ENCODE measurements around the gene DYNC1LI2.

Gene DYNC1LI2

DNA sequence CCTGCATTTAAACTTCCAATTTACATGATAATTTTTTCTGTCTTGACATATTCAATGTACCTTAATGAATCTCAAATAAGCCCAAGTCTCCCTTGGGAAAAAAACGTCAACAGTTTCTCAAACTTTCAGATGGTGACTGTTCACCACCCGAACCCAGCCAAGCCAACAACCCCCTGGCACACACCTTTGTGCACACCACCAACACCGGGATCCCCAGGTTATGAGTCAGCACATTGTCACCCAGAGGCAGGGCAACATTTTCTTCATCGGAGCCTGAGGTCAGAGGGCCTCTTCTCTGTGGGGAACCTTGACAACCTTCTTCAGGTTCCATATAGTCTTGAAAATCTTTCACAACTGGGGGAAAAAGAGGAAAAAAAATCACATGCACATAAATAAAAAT lies 15.5 kb downstream of the DYNC1LI2 start:
- no peak for DNase-seq

DNA sequence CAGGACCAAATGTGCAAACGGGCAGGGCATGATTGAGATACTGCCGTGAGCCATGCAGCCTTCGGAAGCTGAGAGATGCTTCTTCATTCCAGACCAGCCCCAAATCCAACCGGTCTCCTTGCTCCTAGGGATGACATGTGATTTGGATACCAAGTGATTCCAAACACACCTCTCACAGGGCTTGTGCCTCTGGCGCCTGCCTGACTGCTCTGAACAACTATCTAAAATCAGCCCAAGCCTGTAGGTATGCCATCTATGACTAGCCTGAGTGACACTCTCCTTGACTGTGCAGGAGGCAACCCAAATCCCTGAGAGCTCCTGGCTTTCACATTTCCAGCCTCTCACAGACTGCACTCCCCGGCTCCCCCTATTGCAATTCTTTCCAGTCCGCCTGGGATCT lies 20.3 kb downstream of the DYNC1LI2 start:
- no peak for DNase-seq

DNA sequence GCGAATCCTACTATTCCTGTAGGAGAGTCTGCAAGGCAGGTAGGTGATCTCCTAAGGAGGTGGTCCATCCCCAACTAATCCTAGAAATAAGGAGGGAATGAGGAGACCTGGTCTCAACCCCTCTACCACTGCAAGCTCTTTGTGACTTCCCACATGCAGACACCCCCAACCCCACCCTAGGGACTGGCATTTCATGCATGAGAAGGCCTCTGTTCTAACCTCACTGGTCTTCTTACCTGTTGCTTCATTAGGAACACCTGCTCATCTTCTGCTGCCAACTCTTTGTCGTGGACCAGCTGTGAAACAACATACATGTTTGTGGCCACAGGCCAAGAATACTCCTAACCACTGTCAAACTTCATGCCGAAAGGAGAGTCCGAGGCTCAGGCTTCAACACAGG lies 22.6 kb downstream of the DYNC1LI2 start:
- DNase-seq = no peak

DNA sequence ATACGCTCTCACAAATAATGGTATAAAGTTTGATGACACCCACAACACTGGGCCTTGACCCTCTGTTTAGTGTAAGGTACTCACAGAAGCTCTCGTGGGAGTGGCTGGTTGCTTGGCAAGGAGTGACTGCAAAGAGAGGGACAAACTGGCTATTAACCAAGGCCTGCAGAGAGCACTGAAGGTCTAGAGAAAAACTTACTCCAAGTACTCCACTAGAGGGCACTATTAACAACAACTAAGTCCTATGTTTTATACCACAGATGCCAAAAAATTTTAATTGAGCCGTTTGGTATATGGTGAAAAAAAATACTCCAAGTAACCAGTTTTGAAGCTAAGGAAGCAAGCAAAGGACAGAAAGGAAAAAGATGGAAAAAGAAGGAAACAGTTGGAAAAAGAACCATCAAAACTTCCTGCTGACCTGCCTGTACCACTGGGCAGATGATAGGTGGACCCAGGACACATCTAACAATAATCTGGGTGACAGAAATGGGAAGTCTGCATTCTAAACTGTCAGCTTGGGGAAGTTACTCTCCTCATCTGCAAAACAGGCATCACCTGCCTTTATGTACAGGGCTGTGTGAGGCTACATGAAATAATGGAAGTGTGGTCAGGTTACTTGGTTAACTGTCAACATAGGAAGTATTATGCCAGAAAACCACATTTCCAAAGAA lies 23.2 kb downstream of the DYNC1LI2 start:
- peak; percentile 47 to 51 for DNase-seq

DNA sequence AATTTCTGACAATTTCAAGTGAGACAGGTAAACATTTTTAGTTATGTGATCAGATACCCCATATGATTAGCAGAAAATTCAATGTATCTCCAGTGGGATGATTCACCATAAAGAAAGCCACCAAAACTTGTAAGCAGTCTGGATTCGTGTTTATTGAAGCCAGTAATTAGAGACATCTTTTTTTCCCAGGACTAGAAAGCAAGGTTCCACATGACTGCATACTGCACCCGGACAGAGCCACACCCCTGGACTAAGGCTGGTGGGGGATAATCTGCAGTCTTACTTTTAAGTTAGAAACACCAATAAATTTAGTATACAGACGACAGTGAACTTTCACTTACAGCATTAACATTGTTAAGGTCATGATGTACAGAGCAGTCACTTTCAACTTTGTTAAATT lies 30.6 kb downstream of the DYNC1LI2 start:
- DNase-seq = no peak

DNA sequence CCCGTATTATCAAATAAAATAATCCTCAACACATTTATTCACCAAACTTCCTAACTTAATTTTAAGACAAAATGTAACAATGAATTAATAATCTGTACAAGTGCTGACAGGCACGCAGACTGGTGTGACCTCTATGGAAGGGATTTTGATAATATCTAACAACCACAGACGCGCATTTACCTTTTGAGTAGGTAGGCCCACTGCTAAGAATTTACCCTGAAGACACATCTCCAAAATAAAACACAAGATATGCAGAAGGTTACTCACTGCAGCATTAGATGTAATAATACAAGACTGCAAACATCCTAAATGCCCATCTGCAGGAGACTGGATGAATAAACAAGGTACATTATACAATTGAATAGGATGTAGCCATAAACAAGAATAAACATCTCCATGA lies 32.2 kb downstream of the DYNC1LI2 start:
- DNase-seq = no peak

DNA sequence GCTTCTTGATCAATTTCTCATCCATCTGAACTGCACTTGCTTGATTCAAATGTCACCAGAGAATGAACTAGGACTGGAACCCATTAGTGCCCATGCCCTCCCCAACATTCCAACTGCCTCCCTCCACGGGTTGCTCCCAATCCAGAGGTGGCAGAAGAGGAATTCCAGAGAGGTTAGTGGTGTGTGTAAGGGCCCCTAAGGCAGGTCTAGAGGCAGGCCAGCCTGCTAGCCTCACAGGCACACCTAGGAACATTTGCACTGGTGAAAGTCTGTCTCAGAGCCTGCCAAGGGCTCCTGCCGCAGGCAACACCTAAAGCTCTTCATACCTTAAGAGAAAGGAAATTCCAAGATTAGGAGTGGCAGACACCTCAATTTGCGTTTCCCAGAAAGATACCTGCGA lies 33.6 kb downstream of the DYNC1LI2 start:
- DNase-seq = no peak

DNA sequence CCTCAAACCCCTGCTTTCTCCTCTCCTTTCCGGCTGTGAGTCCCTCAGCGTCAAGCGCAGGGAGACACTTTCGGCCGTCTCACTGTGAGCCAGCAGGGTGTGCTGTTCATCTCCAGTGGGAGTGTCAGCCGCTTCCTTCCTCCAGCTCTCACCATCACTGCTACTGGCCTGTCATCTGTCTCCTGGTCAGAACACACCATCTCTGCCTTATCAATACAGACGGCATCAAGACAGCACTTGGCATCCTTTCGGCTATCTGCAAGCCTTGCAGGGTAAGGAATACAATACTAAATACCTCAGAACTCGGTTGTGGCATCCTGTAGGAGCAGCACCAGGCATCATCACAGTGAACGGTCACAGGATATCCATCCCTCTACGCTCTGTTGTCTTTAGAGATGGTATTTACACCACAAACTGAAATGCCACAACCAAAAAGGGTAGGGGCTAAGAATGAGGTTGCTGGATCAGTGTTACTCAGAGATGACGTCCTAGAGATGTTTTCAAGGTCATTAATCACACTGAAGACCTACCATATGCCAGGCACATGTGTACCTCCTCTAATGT lies 34.2 kb downstream of the DYNC1LI2 start:
- DNase-seq = peak; percentile 63 to 68

DNA sequence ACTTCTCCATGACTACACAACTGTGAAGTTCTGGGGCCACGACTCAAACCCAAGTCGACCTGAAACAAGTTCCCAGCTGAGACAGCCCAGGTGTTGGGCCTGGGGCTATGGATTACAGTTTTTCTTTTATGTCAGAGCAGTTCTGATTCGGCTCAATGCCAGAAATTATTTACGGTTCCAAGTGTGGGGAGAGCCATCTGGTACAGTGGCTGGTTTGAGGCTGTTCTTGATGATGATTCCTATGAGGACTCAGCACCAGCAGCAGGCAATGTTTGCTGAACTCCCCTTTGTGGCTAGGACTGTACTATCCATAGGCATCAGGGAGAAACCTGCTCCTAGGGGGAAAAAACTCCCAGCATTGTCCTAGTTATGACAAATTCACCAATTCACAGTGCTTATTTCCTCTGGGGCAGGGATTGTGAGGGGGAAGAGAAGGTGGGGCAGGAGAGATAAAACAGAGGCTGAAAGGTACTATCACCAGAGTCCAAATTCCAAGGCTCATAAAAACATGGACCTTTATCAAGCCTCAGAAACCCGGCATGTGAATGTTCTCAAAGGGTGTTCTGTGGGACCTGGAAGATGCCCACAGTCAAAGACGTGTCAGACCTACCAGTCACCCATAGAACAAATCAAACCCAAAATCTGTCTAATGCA lies 36.6 kb downstream of the DYNC1LI2 start:
- DNase-seq = no peak

DNA sequence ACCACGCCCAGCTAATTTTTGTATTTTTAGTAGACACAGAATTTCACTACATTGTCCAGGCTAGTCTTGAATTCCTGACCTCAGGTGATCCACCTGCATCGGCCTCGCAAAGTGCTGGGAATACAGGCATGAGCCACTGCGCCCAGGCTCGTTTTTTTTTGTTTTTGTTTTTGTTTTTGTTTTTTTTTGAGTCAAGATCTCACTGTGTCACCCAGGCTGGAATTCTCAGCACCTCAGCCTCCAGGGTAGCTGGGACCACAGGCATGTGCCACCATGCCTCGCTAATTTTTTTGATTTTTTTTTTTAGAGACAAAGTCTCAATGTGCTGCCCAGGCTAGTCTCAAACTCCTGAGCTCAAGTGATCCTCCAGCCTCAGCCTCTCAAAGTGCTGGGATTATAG lies 37.3 kb downstream of the DYNC1LI2 start:
- no peak for DNase-seq

DNA sequence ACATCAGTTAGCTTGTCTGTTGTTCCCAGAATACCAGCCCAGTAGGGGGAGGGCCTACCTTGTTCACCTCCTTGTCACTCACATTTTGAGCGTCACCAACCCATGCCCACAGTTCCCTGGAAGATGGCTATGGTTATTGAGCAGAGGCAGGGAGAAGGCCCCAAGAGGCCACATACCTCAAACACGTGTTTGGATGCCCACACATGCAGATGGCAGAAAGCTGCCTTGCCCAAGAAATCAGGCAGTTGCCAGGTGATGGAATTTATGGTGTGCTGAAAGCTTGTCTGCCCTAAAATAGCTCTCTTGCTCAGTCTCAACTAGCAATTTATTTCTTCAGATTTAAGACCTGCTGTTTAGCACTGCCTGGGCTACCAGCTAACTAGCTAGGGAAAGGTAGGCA lies 38.3 kb downstream of the DYNC1LI2 start:
- DNase-seq = no peak

DNA sequence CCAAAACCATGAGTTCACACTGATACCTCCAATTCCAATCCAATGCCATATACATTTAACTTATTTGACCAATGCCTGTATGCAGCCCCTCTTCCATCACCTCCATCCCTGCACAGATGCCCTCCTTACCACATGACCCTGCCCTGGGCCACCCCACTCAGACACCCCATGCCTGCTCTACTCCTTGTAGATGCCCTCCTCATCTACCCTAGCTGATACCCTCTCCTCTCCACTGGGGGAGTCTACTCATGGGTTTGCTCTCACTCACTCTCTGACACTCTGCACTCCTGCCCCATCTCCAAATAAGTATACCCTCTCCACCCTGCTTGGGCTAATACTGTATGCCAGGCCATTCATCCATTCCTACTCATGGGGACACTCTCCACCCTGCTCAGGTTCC lies 38.9 kb downstream of the DYNC1LI2 start:
- no peak for DNase-seq

DNA sequence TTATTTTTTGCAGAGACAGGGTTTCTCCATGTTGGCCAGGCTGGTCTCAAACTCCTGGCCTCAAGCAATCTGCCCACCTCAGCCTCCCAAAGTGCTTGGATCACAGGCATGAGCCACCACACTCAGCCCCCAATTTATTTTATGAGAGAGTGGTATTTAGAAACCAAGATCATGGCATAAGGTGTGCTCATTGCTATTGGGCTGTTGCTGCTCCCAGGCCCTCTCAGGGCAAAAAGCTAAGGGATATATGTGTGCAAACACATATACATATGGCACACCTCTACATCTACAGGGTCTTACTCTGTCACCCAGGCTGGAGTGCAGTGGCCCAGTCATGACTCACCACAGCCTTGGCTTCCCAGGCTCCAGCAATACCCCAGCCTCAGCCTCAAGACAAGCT lies 39.8 kb downstream of the DYNC1LI2 start:
- no peak for DNase-seq

DNA sequence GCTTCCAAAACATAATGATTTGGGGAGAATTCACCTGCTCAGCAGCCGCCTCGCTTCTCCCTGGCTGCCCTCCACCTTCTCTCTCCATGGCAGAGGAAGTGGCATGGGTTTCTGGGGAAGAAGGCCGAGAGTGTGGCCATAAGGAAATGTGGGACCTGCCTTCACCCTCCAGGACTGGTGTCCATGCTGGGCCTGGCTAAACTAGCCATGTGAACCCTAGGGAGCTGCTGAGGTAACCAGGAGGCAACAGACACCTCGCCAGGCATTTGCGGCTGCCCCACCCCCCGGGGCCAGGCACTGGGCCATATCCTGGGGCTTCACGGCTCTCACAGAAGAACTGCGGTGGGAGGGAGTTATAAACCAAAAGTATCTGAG lies 44.9 kb downstream of the DYNC1LI2 start:
- DNase-seq = no peak

DNA sequence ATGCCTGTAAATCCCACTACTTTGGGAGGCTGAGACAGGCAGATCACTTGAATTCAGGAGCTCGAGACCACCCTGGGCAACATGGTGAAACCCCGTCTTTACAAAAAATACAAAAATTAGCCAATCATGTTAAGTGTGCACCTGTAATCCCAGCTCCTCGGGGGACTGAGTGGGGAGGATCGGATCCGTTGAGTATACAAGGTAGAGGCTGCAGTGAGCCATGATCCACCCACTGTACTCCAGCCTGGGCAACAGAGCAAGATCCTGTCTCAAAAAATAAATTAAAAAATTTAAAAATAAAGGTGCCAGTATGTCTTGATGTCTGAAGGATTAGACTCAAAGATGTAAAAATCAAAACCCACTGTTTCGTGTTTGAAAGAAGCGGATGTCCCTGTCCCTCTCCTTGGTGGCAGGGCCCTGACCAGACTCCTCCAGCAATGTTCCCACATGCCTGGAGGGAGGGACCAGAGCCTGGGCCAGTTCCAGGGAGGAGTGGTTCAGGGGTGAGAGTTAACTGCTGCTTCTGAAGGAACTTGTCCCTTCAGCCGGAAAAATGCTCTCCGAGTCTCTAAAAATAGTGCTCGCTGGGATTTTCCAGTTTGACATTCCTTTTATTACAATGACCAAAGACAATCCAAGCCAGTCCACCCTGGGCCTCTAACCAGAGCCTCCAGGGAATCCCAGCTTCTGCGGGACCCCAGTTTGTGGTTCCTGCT lies 45.5 kb downstream of the DYNC1LI2 start:
- DNase-seq = no peak

DNA sequence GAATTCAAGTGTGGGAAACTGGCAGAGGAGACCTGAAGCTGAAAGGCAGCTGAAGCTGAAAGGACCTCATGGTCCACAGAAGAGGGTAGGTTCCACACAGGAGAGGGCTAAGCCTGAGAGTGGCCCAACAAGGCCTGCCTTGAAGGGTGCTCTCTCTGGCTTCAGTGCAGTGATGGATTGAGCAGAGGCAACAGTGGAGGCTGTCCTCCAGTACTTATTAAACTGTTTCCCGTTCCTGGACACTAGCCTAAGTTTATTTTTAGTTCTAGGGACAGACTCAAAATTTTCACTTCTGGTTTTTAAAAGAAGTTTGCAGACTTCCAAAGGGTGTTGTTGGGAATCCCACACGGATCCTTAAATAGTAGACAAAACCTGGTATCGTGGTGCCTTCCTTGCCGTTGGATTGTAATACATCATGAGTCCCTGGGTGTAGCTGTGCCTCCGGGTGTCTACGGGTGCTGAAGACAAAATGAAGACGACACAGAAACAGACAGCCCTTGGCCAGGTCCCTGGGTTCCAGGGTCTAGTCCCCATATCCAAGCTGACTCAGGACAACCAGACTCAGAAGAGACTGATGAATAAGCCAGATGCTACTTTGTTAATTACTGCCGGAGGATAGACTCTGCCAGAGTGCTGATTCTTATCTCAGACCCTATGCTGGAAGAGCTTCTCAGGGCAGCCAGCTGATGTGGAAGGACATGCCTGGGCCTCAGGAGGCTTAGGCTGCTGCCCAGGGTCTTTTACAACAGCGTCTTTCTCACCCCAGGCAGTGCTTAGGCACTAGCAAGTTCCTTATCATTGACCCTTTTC lies 47.8 kb downstream of the DYNC1LI2 start:
- DNase-seq = no peak

DNA sequence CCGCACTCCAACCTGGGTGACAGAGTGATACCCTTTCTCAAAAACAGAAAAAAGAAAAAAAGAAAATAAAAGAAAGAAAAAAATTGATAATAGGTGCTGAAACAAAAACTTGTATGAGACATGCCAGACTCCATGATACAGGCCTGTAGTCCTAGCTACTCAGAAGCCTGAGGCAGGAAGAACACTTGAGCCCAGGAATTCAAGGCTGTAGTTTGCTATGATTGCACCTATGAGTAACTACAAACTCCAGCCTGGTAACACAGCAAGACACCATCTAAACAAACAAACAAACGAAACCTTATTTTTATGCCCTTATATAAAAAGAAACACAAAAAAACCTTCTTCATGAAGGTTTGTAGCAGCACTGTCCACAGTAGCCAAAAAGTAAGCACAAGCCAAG lies 49.9 kb downstream of the DYNC1LI2 start:
- no peak for DNase-seq

DNA sequence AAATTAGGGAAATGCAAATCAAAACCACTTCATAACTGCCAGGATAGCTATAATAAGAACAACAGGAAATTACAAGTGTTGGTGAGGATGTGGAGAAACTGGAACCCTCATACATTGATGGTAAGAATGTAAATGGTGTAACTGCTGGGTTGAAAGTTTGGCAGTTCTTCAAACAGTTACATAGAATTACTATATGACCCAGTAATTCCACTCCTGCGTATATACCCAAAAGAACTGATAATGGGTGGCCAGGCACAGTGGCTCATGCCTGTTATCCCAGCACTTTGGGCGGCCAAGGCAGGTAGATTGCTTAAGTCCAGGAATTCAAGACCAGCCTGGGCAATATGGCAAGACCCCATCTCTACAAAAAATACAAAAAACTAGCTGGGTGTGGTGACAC lies 50.4 kb downstream of the DYNC1LI2 start:
- DNase-seq = no peak

DNA sequence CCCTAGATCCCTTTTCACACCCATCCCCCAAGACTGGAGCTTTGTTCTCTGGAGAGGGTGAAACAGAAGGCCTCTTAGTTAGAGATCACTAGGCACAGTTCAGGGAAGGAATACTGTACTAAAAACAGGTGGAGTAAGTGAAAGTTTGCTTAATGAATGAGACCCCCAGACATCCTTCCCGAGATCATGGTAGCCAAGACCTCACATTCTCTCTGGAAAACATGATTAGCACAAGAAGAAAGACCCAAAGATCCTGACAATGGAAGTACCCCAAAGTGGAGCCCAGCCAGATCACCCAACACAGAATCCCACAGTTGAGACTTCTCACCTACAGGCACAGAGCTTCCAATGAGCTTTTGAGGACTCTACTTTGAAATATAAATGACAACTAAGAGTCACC lies 51.5 kb downstream of the DYNC1LI2 start:
- no peak for DNase-seq

DNA sequence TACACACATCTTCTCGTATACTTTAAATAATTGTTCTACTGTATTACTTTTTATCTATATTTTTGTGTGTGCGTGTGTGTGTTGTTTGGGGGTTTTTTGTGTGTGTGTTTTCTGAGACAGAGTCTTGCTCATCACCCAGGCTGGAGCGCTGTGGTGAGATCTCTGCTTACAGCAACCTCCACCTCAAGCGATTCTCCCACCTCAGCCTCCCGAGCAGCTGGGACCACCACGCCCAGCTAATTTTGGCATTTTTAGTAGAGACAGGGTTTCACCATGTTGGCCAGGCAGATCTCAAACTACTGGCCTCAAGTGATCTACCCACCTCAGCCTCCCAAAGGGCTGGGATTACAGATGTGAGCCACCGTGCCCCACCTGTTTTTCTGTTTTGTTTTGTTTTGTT lies 53.4 kb downstream of the DYNC1LI2 start:
- DNase-seq = no peak

DNA sequence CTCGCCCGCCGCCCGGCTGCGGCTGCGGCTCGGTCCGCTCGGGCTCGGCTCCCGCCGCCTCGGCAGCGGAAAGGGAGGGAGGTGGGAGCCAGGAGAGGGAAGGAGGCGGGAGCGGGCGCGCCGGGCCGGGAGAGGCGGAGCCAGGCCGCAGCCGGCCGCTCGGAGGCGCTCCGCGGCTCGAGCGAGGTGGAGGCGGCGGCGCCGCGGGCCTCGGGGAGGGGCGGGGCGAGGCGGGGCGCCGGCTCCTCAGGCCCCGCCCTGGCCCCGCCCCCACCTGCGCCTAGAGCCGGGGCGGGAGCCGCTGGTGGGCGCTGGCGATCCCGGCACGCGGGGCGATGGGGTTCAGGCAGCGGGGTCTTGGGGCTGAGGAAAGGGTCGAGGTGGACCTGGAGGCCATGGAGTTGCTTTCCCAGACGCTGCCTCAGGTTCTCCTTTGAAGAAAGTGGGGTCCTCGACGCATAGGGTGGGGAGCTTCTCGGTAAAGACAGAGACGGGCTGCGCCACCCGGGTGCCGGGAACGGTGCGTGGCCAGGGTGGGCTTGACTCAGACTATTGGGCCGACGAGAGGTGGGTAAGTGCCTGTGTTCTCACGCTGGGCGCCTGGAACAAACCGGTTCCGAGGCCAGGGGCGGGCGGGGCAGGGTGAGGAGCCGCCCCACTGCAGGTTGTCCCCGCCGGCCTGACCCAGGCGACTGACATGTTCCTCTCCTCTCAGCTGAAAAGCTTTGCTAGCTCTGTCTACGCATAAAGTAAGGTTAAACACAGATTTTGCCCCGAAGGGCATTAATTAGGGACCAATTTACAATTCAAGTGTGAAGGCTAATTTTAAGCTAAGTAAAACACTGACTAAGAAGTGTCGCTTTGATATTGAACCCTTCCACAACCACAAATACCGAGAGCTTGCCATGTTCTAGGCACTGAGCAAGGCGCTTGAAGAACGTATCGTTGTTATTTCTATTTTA lies 54.5 kb downstream of the DYNC1LI2 start, which contains the start of gene CMTM4:
Gene CMTM4, minus strand, starts transcription at position 75 of the 962 bp plus-strand sequence. CDS start 218 bp downstream, outside the sequence.
- DNase-seq = peak; percentile 46 to 76
